Measurements from ENCODE around the gene PSMD13. TPM values are rescaled to one million over a fixed set of nuclear protein-coding genes. Genes with fewer than 3 reads are reported as not detected.
"Not testable (repeated sequence)": the region's sequence is repeated elsewhere in the genome, so short reads cannot be mapped to it uniquely, and the experiment has no call there.

PSMD13 gene
- total RNA-seq, 1 donor from 2014 or later = 136 TPM

- H3K36me3 Mint-ChIP-seq (ENCODE audit: unreplicated experiment) = peaks cover 13% of the 10 kb centered on the region
- peaks cover 2% of the 10 kb centered on the region for H3K27me3 Mint-ChIP-seq (ENCODE audit: unreplicated experiment)
- H3K4me1 Mint-ChIP-seq (ENCODE audit: low read depth, unreplicated experiment) = no peaks in the 10 kb centered on the region
- H3K27ac Mint-ChIP-seq (ENCODE audit: unreplicated experiment) = no peak overlapping the region
- peaks cover 7% of the 10 kb centered on the region for H3K9me3 Mint-ChIP-seq (ENCODE audit: unreplicated experiment)
- H3K4me3 Mint-ChIP-seq (ENCODE audit: unreplicated experiment) = no peak overlapping the region
- TF ChIP-seq CTCF (IDR thresholded peaks at IDR 0.05; ENCODE audit: partially characterized antibody, unreplicated experiment) = no peak
- DNase-seq = no peak
Observed at GRCh38 chr11:261624-262023, 24.8 kb downstream of the PSMD13 start.

- no peak for DNase-seq
- no peak overlapping the region for H3K4me3 Mint-ChIP-seq (ENCODE audit: unreplicated experiment)
- no peak overlapping the region for H3K27ac Mint-ChIP-seq (ENCODE audit: unreplicated experiment)
- no peak for TF ChIP-seq CTCF (IDR thresholded peaks at IDR 0.05; ENCODE audit: partially characterized antibody, unreplicated experiment)
- H3K36me3 Mint-ChIP-seq (ENCODE audit: unreplicated experiment) = peaks cover 13% of the 10 kb centered on the region
- no peaks in the 10 kb centered on the region for H3K4me1 Mint-ChIP-seq (ENCODE audit: low read depth, unreplicated experiment)
- peaks cover 2% of the 10 kb centered on the region for H3K27me3 Mint-ChIP-seq (ENCODE audit: unreplicated experiment)
- H3K9me3 Mint-ChIP-seq (ENCODE audit: unreplicated experiment) = peaks cover 14% of the 10 kb centered on the region
Observed at GRCh38 chr11:266676-267439, 30.1 kb downstream of the PSMD13 start.

GRCh38 chr11:267491-267994, 30.8 kb downstream of the PSMD13 start:
- Mint-ChIP-seq H3K4me3 (ENCODE audit: unreplicated experiment) (no peak overlapping the region), H3K27me3 (ENCODE audit: unreplicated experiment) (peaks cover 2% of the 10 kb centered on the region), H3K27ac (ENCODE audit: unreplicated experiment) (no peak overlapping the region), H3K4me1 (ENCODE audit: low read depth, unreplicated experiment) (no peaks in the 10 kb centered on the region), H3K36me3 (ENCODE audit: unreplicated experiment) (peaks cover 8% of the 10 kb centered on the region), H3K9me3 (ENCODE audit: unreplicated experiment) (peaks cover 12% of the 10 kb centered on the region)
- DNase-seq = no peak
- TF ChIP-seq CTCF (IDR thresholded peaks at IDR 0.05; ENCODE audit: partially characterized antibody, unreplicated experiment) = no peak

GRCh38 chr11:268716-269145, 32.0 kb downstream of the PSMD13 start:
- H3K4me3 Mint-ChIP-seq (ENCODE audit: unreplicated experiment); H3K27ac Mint-ChIP-seq (ENCODE audit: unreplicated experiment); DNase-seq; H3K27me3 Mint-ChIP-seq (ENCODE audit: unreplicated experiment); H3K36me3 Mint-ChIP-seq (ENCODE audit: unreplicated experiment); H3K4me1 Mint-ChIP-seq (ENCODE audit: low read depth, unreplicated experiment): not testable (repeated sequence)
- H3K9me3 Mint-ChIP-seq (ENCODE audit: unreplicated experiment) = peaks cover 14% of the 10 kb centered on the region

GRCh38 chr11:269146-269890, 32.5 kb downstream of the PSMD13 start:
- DNase-seq = no peak
- H3K27me3 Mint-ChIP-seq (ENCODE audit: unreplicated experiment) = peaks cover 3% of the 10 kb centered on the region

More at GRCh38 chr11:269146-269890, 32.5 kb downstream of the PSMD13 start:
- TF ChIP-seq CTCF (IDR thresholded peaks at IDR 0.05; ENCODE audit: partially characterized antibody, unreplicated experiment) = no peak
- no peak overlapping the region for H3K27ac Mint-ChIP-seq (ENCODE audit: unreplicated experiment)
- peaks cover 8% of the 10 kb centered on the region for H3K36me3 Mint-ChIP-seq (ENCODE audit: unreplicated experiment)
- H3K4me1 Mint-ChIP-seq (ENCODE audit: low read depth, unreplicated experiment) = no peaks in the 10 kb centered on the region
- peaks cover 14% of the 10 kb centered on the region for H3K9me3 Mint-ChIP-seq (ENCODE audit: unreplicated experiment)
- no peak overlapping the region for H3K4me3 Mint-ChIP-seq (ENCODE audit: unreplicated experiment)
